Urothelium cell line (cell line): Measurements from ENCODE around the gene UXS1.

Experiments used
- DNase-seq: peaks from one replicate; pipeline ENCODE4 v3.0.0; 2011; ENCODE audit warnings: low spot score, mixed read lengths
- FAIRE-seq: peaks from 2 replicates; lab custom pipeline; 2011; peaks lifted over from hg19 to GRCh38; lab: Jason Lieb, UNC

The UXS1 gene

DNA sequence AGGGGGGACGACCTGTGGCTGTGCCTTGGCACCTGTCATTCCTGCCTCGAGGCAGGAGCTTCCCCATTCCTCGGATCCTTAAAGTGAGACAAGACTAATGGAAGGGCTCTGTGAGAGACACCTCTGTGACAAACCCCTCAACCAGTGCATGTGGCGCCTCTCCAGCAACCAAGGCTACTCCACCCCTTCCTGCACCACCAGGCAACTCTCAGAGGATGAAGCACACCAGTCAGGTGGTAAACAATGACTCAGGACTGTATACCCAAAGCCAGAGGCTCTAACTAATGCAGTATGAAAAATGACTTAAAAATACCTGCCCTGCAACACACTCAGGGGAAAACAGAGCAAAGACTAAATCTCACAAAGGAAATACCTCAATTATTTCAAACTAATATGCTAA is 136.9 kb downstream of the UXS1 start:
- peak; percentile 89 for FAIRE-seq
- DNase-seq, result peak; percentile 83

DNA sequence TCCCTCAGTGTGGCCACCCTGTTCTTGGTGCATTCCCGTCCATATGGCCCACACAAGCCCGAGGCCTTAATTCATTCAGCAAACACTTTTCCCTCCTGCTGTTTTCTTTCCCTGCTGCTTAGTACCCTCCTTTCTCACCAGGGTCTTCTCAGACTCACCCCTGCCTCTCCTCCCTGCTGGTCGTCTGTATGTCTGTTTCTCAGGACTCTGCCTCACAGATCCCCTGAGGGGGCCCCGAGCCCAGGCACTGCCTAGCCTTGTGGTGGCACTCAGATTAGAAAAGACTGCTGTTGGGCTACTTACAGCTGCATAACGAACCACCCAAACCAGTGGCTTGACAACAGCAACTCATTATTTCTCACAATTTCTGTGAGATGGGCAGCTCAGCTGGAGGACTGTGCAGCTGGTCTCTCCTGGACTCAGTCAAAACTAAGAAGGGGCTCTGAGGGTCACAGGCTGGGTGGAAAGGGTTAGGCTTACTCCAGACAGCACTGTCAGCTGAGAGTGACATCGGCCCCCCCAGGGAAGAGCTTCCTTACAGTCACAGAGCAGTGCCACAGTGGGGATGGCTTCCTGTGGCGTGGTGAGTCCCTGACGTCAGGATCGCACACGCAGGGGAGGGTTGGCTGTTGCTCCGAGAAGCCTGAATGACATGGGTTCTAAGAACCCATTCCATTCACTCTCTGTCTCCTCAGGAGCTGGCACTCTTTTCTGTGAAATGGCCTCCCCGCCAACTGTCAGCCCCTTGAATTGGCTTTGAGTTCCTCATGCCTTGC is 139.0 kb downstream of the UXS1 start:
- no peak for DNase-seq
- FAIRE-seq, result peak; percentile 44

DNA sequence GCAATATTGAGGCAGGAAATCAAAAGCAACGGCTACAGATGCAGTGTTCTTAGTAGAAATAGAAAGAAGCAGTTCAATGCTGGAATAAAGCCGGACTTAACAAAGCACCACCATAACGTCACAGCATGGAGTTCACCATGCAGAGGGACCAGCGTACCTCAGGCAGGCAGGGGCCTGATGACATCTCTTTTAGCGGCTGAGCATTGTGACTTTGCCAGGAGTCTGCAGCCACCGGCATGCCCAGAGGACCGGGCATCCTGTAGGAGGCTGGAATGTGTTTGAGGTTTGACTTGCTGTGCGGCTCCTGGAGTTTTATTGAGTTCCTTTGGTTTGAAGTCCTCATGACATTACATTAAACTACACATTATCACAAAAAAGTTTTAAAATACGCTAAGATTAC is 139.8 kb downstream of the UXS1 start:
- FAIRE-seq (peak; percentile 61), DNase-seq (peak; percentile 68)

DNA sequence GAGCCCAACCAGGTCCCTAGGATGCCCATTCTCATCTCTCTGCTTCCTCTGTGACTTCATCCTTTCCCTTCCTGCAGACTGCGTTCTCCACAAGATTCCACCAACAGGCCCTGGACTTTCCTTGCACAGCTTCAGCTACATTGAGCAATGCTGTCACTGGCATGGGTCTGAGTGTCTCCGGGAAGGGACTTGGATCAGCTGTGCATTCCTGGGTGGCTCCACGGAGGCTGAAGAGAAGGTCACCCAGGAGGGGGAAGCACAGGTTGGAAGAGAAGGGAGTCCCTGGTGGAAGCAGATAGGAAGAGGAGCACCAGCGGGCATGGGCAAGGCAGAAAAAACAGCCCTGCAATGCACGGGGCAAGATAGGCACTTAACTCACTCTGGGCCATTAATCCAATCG is 140.5 kb downstream of the UXS1 start:
- peak; percentile 42 for FAIRE-seq
- peak; percentile 70 for DNase-seq

DNA sequence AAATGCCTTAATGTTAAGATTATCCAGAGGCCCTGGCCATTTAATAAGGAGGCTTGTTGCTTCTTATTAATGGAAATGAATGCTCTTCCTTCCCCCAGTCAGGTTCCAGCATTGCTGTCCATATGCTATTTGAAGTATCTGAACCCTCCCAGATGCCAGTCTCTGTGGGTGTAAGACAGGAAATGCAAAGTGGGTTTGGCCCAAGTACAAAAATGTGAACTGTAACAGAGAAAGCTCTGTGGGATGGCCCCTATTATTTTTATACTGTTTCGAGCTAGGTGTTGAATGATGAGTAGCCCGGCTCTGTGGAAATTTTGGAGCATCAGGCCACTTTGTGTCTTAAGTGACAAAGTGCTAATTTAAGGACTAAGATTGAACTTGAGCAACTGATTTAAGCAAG is 141.0 kb downstream of the UXS1 start:
- DNase-seq (peak; percentile 86), FAIRE-seq (peak; percentile 35)

DNA sequence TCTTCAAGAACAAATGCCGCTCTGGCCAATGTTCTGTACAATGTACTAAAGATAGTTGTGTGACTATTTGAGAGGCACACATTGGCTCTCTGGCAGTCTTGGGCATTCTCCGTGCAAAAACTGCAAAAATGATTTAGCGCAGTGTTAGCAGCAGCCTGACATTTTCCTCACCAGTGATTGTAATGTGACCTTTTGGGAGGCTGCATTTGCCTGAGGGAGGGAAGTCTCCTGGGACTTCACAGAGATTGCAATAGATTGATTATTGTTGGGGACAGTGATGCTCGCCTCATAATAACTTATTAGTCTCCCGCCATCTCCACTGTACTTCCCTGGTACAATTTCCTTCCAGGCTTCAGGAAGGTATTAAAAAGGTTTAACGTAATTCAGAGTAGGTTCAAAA is 149.2 kb downstream of the UXS1 start:
- FAIRE-seq, result peak; percentile 23
- no peak for DNase-seq

DNA sequence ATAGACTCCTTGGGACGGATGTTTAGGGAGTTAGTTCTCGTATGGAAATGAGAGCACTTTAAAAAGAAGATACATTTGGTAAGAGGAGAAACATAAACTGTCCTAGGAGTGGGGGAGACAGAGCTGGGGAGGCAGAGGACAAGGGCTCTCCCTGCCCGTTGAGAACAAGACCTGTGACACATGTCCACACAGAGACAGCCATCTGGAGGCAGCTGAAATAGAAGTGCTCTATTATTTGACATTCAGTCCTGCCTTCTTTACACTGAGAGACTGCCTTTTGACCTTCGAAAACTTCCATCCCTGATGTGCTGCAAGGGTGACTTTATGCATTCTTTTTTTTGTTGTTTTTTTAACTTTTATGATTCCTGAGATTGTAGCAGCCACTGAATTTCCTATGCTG is 150.1 kb downstream of the UXS1 start:
- DNase-seq, result no peak
- FAIRE-seq, result no peak
